Suprapubic skin (tissue), 4 donors: ENCODE data around the gene RCC2.

Source experiments
- EP300 ChIP-seq: sonication (generic); formaldehyde crosslinking; IDR thresholded peaks from one replicate; pipeline ENCODE4 v1.6.1; 2017; ENCODE audit warnings: antibody characterized with exemption
- POLR2A ChIP-seq, 2 donors: fragments of 450-650 bp; IDR thresholded peaks; one replicate each; pipeline ENCODE4 v1.6.1; 2017; ENCODE audit warnings: antibody characterized with exemption in 2 of 2, mild to moderate bottlenecking in 2 of 2, moderate library complexity in 2 of 2
- POLR2AphosphoS5 ChIP-seq, 3 donors: sonication (generic); formaldehyde crosslinking; IDR thresholded peaks; one replicate each; pipeline ENCODE4 v1.6.1; 2017; ENCODE audit warnings: antibody characterized with exemption in 3 of 3
- TF ChIP-seq, protein P1 (sequence below), 2 donors: fragments of 200-600 bp in 1 of 2; fragments of 450-650 bp in 1 of 2; sonication (generic) in 1 of 2; IDR thresholded peaks; one replicate each; pipeline ENCODE4 v1.5.1; 2016 to 2019; ENCODE audit warnings: antibody characterized with exemption in 2 of 2, mild to moderate bottlenecking in 1 of 2, moderate library complexity in 1 of 2

DNA sequence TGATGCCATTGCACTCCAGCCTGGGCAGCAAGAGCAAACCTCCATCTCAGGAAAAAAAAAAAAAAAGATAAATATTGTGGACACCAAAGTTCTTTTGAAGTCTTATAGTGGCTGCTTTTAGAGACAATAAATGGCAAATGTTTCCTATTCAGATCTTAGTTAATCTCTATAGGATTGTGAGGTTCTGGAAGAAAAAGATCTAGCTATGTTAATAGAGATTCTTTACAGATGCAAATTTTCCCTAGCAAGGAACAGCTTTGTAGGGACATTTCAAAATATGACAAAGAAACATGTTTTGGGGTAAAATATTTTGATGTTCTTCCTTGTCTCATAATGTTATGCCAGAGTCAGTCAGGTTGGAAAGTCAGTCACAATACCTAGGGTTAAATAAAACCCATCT lies 24.5 kb upstream of the RCC2 start:
- no peak for TF ChIP-seq EP300
- TF ChIP-seq, protein P1, sequence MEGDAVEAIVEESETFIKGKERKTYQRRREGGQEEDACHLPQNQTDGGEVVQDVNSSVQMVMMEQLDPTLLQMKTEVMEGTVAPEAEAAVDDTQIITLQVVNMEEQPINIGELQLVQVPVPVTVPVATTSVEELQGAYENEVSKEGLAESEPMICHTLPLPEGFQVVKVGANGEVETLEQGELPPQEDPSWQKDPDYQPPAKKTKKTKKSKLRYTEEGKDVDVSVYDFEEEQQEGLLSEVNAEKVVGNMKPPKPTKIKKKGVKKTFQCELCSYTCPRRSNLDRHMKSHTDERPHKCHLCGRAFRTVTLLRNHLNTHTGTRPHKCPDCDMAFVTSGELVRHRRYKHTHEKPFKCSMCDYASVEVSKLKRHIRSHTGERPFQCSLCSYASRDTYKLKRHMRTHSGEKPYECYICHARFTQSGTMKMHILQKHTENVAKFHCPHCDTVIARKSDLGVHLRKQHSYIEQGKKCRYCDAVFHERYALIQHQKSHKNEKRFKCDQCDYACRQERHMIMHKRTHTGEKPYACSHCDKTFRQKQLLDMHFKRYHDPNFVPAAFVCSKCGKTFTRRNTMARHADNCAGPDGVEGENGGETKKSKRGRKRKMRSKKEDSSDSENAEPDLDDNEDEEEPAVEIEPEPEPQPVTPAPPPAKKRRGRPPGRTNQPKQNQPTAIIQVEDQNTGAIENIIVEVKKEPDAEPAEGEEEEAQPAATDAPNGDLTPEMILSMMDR (IDR thresholded peaks at IDR 0.05) = no peak
- TF ChIP-seq POLR2A (IDR thresholded peaks at IDR 0.05) = no peak
- TF ChIP-seq POLR2AphosphoS5 (IDR thresholded peaks at IDR 0.05) = no peak
